ENCODE measurements around the gene SOCS3. TPM values are rescaled to one million over a fixed set of nuclear protein-coding genes. Genes with fewer than 3 reads are reported as not detected.
A peak's percentile ranks its signal among the peaks of the same experiment; 100 is the strongest.

Gene SOCS3
- total and polyA plus RNA-seq, 2 experiments from 2014 or later = 31.2 to 50.6 TPM

DNA sequence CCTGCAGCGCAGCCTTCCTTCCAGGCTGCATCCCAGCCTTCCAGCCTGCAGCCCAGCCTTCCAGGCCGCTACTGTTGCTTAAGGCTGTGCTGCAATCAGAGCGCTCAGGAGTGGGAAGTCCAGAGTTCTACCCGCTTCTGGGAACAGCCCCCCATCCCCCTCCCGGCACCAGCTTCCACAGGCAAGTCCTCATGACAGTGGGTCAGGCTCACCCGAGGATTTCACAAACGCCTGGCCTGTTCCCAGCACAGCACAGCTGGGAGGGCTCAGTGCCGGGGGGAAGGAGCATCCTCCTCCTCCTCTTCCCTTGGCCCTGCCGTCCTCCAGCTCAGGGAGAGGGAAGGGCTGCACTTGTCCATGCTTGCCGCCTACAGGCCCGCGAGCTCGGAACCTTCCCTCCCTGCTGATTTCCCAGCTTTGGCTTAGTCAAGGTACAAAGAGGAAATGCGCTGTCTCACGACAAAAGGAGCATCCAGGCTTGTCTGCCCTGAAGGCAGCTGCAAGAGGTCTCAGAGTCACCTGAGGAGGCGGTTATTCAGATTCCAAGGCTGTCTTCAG is 8.3 kb downstream of the SOCS3 start:
- Histone ChIP-seq H3K4me2 (ENCODE audit: unreplicated experiment) (peak overlapping the region; percentile 74), H3K9ac (peak overlapping the region; percentile 78), H3K79me2 (ENCODE audit: insufficient read depth) (peaks cover 10% of the 10 kb centered on the region), H3K9me2 (ENCODE audit: insufficient read depth) (no peaks in the 10 kb centered on the region), H3K27ac (peak overlapping the region; percentile 90), H2AFZ (no peak overlapping the region), H3K4me1 (ENCODE audit: insufficient read depth) (peaks cover 32% of the 10 kb centered on the region), H3F3A (ENCODE audit: insufficient read depth) (peaks cover 50% of the 10 kb centered on the region), H4K20me1 (ENCODE audit: insufficient read depth) (no peaks in the 10 kb centered on the region), H3K27me3 (replicated peaks; ENCODE audit: insufficient read depth) (no peaks in the 10 kb centered on the region), H3K9me3 (ENCODE audit: low read depth) (no peaks in the 10 kb centered on the region), H3K36me3 (ENCODE audit: low read depth) (no peaks in the 10 kb centered on the region), H3K4me3 (peak overlapping the region; percentile 56)
- 4% methylated on average over 12 to 16 of the region's 16 CpGs for WGBS, 2 experiments (ENCODE audit: low coverage in 1 of 2, low lambda C conversion rate in 2 of 2, missing lambda C conversion rate in 2 of 2)
- TF ChIP-seq EZH2phosphoT487 (IDR thresholded peaks at IDR 0.05; ENCODE audit: insufficient read depth, low read depth) (no peak), EZH2 (IDR thresholded peaks at IDR 0.05; ENCODE audit: insufficient read depth, poor library complexity, severe bottlenecking) (no peak)
- in situ Hi-C loops (cut with MboI) = no loop called here
- DNase-seq = peak; percentile 95

DNA sequence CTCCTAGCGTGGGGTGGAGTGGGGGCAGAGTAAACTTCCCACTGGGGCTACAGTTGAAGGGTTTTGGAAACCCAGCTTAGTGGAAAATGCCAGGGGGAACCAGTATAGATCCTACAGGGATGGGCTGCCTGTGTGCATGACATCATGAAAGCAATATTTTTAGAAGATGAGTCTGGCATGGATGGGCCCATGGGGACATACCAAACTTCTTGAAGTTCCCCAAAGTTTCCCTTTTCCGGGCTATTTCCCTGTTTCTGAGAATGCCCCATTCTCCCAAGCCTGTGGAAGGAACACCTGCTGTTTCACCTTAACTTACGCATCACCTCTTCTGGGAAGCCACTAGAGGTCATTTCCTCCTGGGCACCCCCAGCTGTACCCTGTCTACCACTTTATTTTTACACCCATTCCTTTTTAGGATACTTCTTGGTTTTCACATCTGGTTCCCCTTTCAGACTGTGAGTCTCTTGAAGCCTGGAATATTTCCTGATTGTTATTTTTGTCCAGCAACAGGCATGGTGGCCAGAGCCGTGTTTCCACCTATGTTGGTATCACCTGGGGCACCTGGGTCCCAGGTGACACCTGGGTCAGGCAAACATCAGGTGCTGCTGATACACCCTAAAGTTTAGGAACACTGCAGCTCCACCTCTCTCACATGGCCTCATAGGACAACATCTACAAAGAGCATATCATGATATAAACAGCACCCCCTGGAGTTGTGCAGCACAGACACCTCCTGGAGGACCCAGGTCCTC is 9.8 kb downstream of the SOCS3 start:
- peak; percentile 20 for DNase-seq
- Histone ChIP-seq H2AFZ (no peak overlapping the region), H3K79me2 (ENCODE audit: insufficient read depth) (no peaks in the 10 kb centered on the region), H3K4me3 (no peak overlapping the region), H3K27me3 (replicated peaks; ENCODE audit: insufficient read depth) (no peaks in the 10 kb centered on the region), H4K20me1 (ENCODE audit: insufficient read depth) (no peaks in the 10 kb centered on the region), H3K36me3 (ENCODE audit: low read depth) (no peaks in the 10 kb centered on the region), H3F3A (ENCODE audit: insufficient read depth) (peaks cover 37% of the 10 kb centered on the region), H3K9me3 (ENCODE audit: low read depth) (no peaks in the 10 kb centered on the region), H3K4me2 (ENCODE audit: unreplicated experiment) (no peak overlapping the region), H3K27ac (no peak overlapping the region), H3K4me1 (ENCODE audit: insufficient read depth) (peaks cover 24% of the 10 kb centered on the region), H3K9ac (no peak overlapping the region), H3K9me2 (ENCODE audit: insufficient read depth) (no peaks in the 10 kb centered on the region)
- 63 to 70% methylated on average over 4 of the region's 4 CpGs for WGBS, 2 experiments (ENCODE audit: low coverage in 1 of 2, low lambda C conversion rate in 2 of 2, missing lambda C conversion rate in 2 of 2)
- TF ChIP-seq EZH2 (IDR thresholded peaks at IDR 0.05; ENCODE audit: insufficient read depth, poor library complexity, severe bottlenecking) = no peak
- TF ChIP-seq EZH2phosphoT487 (IDR thresholded peaks at IDR 0.05; ENCODE audit: insufficient read depth, low read depth) = no peak
- in situ Hi-C loops (cut with MboI) = no loop called here

DNA sequence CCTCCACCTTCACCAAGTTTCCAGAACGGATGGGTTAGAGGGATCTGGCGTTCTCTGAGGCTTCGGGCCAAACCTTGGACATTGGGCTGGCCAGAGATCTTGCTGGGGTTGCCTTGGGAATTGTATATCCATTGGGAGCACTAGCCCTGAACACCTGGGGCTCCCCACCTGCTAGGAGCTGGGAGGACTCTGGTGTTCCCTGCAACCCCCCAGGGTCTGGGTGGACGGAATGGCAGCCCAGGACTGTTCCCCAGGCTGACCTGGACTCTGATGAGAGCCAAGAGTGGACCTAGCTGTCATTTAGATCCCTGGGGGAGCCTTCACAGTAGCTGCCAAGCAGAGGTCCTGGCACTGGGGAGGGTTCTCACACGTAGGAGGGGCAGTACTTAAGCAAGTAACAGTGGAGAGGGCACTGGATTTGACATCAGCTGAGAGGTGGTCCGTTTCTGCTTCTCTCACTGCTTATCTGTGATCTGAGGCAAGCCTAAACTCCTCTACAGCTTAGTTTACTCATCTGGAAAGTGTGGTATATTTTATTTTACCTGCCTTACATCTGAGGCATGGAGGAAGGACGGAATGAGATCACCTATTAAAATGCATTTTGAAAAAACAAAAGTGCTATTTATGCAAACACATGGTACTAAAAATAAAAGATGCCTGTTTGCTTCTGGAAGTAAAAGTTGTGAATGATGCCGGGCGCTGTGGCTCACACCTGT is 11.7 kb downstream of the SOCS3 start:
- Histone ChIP-seq H3K9me3 (ENCODE audit: low read depth) (no peaks in the 10 kb centered on the region), H3K4me3 (no peak overlapping the region), H3K4me1 (ENCODE audit: insufficient read depth) (peaks cover 26% of the 10 kb centered on the region), H3K27ac (no peak overlapping the region), H3F3A (ENCODE audit: insufficient read depth) (peaks cover 26% of the 10 kb centered on the region), H3K36me3 (ENCODE audit: low read depth) (no peaks in the 10 kb centered on the region), H3K79me2 (ENCODE audit: insufficient read depth) (no peaks in the 10 kb centered on the region), H2AFZ (no peak overlapping the region), H3K9ac (no peak overlapping the region), H3K27me3 (replicated peaks; ENCODE audit: insufficient read depth) (no peaks in the 10 kb centered on the region), H3K4me2 (ENCODE audit: unreplicated experiment) (no peak overlapping the region), H4K20me1 (ENCODE audit: insufficient read depth) (no peaks in the 10 kb centered on the region), H3K9me2 (ENCODE audit: insufficient read depth) (no peaks in the 10 kb centered on the region)
- TF ChIP-seq EZH2phosphoT487 (IDR thresholded peaks at IDR 0.05; ENCODE audit: insufficient read depth, low read depth) = no peak
- TF ChIP-seq EZH2 (IDR thresholded peaks at IDR 0.05; ENCODE audit: insufficient read depth, poor library complexity, severe bottlenecking) = no peak
- in situ Hi-C loops (cut with MboI) = no loop called here
- DNase-seq = no peak
- WGBS, 2 experiments (ENCODE audit: low coverage in 1 of 2, low lambda C conversion rate in 2 of 2, missing lambda C conversion rate in 2 of 2) = 83 to 85% methylated on average over 9 of the region's 9 CpGs

DNA sequence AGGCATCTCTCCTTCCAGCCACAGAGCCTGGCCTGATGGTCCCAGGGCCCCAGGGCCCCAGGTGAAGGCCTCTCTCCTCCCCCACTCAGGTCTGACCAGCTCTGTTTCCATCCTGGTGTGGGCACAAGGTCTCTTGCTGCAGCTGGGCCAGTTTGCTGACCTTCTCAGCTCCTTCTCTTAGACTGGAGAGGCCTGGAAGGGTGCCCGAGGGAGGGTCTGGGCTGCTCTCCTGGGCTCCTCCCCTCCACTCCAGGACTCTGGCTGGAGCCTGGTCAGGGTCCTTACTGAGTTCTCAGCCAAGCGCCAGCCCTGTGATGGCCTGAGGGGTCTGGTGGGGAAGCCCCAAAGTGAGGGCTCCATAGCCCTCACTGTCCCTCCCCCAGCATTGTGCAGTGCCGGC is 12.4 kb downstream of the SOCS3 start:
- Histone ChIP-seq H3K9me3 (ENCODE audit: low read depth) (no peaks in the 10 kb centered on the region), H3K36me3 (ENCODE audit: low read depth) (no peaks in the 10 kb centered on the region), H3K9ac (no peak overlapping the region), H3K4me2 (ENCODE audit: unreplicated experiment) (no peak overlapping the region), H3K79me2 (ENCODE audit: insufficient read depth) (no peaks in the 10 kb centered on the region), H3F3A (ENCODE audit: insufficient read depth) (peaks cover 24% of the 10 kb centered on the region), H3K27me3 (replicated peaks; ENCODE audit: insufficient read depth) (no peaks in the 10 kb centered on the region), H3K9me2 (ENCODE audit: insufficient read depth) (no peaks in the 10 kb centered on the region), H3K4me1 (ENCODE audit: insufficient read depth) (peaks cover 24% of the 10 kb centered on the region), H4K20me1 (ENCODE audit: insufficient read depth) (no peaks in the 10 kb centered on the region), H2AFZ (no peak overlapping the region), H3K4me3 (no peak overlapping the region), H3K27ac (no peak overlapping the region)
- DNase-seq = no peak
- in situ Hi-C loops (cut with MboI) = no loop called here
- TF ChIP-seq EZH2 (IDR thresholded peaks at IDR 0.05; ENCODE audit: insufficient read depth, poor library complexity, severe bottlenecking) (no peak), EZH2phosphoT487 (IDR thresholded peaks at IDR 0.05; ENCODE audit: insufficient read depth, low read depth) (no peak)
- WGBS, 2 experiments (ENCODE audit: low coverage in 1 of 2, low lambda C conversion rate in 2 of 2, missing lambda C conversion rate in 2 of 2) = 63 to 80% methylated on average over 3 of the region's 3 CpGs
